Measurements from ENCODE around the gene RHOT1. TPM values are rescaled to one million over a fixed set of nuclear protein-coding genes. Genes with fewer than 3 reads are reported as not detected.
"Not testable (repeated sequence)": the region's sequence is repeated elsewhere in the genome, so short reads cannot be mapped to it uniquely, and the experiment has no call there.

RHOT1 gene
- total RNA-seq, 1 donor from 2014 or later, result 21.9 TPM

DNA sequence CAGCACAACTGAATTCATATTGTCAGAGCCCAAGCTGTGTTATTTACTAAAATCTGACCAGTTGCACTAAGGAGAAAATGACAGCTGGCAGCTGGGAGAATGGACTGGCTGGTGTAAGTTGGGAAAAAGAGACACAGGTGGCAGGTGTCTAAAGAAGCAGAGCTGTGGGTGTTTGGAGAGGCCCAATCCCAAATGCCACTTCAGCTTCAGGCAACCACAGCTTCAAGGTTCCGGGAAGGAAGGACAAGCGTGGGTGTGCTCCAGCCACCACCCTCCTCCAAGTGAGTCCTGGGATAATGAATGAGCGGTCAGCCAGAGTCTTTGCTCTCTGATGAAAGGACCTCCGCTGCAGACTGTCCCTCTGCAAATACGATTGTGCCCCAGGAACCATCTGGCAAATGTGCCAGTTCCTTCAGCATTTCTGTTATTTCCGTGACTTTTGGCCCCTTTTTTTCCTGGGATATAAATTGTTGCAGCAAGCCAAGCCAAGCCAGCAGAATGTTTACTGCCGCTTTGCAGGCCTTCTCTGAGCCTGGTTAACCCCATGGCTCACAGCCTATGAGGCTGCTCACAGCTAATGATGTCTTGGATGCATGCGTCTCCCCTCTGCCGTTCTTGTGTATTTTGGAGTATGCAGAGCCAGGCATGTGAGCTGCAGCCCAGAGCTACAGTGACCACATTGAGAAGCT lies 113.9 kb downstream of the RHOT1 start:
- TF ChIP-seq CTCF (conservative IDR thresholded peaks at IDR 0.05; ENCODE audit: low read depth, low read length), result no peak
- DNase-seq (ENCODE audit: low read depth), result no peak
- H3K4me3 ChIP-seq (ENCODE audit: low read depth, low read length), result no peak overlapping the region

- TF ChIP-seq CTCF (conservative IDR thresholded peaks at IDR 0.05; ENCODE audit: low read depth, low read length), result no peak
- DNase-seq (ENCODE audit: low read depth), result no peak
- H3K4me3 ChIP-seq (ENCODE audit: low read depth, low read length), result no peak overlapping the region
These were observed 114.4 kb downstream of the RHOT1 start for GRCh38 chr17:32256701-32257019.

DNA sequence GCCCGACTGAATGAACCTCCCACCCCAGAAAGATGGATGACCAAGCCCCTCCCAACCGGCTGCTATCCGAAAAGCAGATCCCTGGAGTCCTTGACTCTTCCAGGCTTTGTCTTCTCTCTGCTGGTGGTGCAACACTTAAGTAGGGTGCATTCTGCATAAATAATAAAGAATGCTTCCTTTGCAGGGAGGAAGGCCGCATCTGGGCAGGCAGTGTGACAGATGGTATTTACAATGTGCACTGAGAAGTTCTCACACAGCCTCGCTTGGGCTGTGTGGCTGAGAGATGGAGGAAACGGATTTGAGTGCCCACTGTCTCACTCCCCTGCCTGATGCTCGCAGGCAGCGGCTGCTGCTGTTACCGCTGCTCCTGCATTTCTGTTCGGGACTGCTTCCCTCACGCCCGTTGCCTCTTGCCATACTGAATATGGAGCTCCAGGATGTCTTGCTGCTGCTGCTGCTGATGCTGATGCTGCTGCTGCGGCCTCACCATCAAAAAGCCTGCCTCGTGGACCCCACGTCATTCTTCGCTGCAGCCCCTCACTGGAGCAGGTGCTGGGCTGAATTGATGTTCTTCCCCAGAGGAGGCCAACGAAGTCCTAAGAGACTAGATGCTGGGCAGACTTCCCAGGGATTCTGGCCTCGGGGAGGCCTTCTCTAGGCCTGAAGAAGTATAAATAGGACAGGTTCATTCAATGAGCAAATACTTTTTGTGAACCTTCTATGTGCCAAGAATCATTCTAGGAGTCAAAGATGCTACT lies 116.3 kb downstream of the RHOT1 start:
- TF ChIP-seq CTCF (conservative IDR thresholded peaks at IDR 0.05; ENCODE audit: low read depth, low read length), result no peak
- no peak overlapping the region for H3K4me3 ChIP-seq (ENCODE audit: low read depth, low read length)
- no peak for DNase-seq (ENCODE audit: low read depth)

GRCh38 chr17:32259586-32259985 lies 117.3 kb downstream of the RHOT1 start:
- DNase-seq (ENCODE audit: low read depth), result no peak
- no peak for TF ChIP-seq CTCF (conservative IDR thresholded peaks at IDR 0.05; ENCODE audit: low read depth, low read length)
- no peak overlapping the region for H3K4me3 ChIP-seq (ENCODE audit: low read depth, low read length)

GRCh38 chr17:32261417-32261736 lies 119.1 kb downstream of the RHOT1 start:
- no peak for TF ChIP-seq CTCF (conservative IDR thresholded peaks at IDR 0.05; ENCODE audit: low read depth, low read length)
- no peak overlapping the region for H3K4me3 ChIP-seq (ENCODE audit: low read depth, low read length)
- no peak for DNase-seq (ENCODE audit: low read depth)

DNA sequence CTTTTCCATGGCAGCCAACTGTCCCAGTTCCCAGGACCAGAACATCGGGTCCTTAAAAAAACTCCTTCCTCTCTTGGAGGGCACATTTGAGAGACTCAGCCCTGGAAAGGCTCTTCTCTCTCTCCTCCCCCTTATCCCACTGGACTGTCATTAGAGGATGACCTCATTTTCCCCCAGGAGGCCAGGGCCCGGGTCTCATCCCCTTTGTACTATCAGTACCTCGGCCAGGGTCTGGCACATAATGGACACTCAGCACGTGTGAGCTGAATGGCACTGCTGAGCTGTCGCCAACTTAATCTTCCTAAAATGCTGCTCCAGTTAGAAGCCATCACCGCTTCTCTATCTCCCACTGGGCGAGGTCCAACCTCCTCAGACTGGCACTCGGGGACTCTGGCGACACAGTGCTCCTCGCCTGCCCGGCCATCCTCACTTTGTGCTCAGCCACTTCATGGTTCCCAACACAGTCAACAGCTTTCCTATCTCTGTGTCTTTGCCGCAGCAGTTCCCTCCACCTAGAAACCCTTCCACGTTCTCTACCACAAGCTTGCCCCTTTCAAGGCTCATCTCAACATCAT lies 119.7 kb downstream of the RHOT1 start:
- no peak for DNase-seq (ENCODE audit: low read depth)
- no peak for TF ChIP-seq CTCF (conservative IDR thresholded peaks at IDR 0.05; ENCODE audit: low read depth, low read length)
- H3K4me3 ChIP-seq (ENCODE audit: low read depth, low read length), result no peak overlapping the region

- not testable (repeated sequence) for DNase-seq (ENCODE audit: low read depth)
These were observed 121.2 kb downstream of the RHOT1 start for GRCh38 chr17:32263515-32263914.

More at GRCh38 chr17:32263515-32263914, 121.2 kb downstream of the RHOT1 start:
- not testable (repeated sequence) for H3K4me3 ChIP-seq (ENCODE audit: low read depth, low read length)
